PFSK-1 (cell line): ENCODE results near the gene PNLIPRP3.

Source experiments
- FOXP2 ChIP-seq: optimal IDR thresholded peaks from 2 replicates; pipeline ENCODE3; 2011; ENCODE audit warnings: borderline replicate concordance, control low read depth, inconsistent platforms; ENCODE audit not compliant: insufficient read depth; ENCODE audit errors: extremely low read length, extremely low read depth
- POLR2AphosphoS5 ChIP-seq: IDR thresholded peaks from 2 replicates; pipeline ENCODE4 v1.6.1; 2012; ENCODE audit warnings: low read depth, mild to moderate bottlenecking, control low read depth, low read length, moderate library complexity
- SIN3A ChIP-seq: IDR thresholded peaks from 2 replicates; pipeline ENCODE4 v1.6.1; 2012; ENCODE audit warnings: mild to moderate bottlenecking, low read length, moderate library complexity, borderline replicate concordance; ENCODE audit not compliant: insufficient read depth
- TAF1 ChIP-seq: IDR thresholded peaks from 2 replicates; pipeline ENCODE4 v1.6.1; 2012; ENCODE audit warnings: low read length, control low read depth, borderline replicate concordance; ENCODE audit not compliant: insufficient read depth
- TF ChIP-seq, protein P1 (sequence below), 2 experiments: IDR thresholded peaks; 2 replicates each; pipeline versions ENCODE4 v1.6.1 to v1.8.0; 2011 to 2012; ENCODE audit warnings: low read depth in 2 of 2, low read length in 2 of 2, control low read depth in 1 of 2, inconsistent platforms in 1 of 2, mild to moderate bottlenecking in 1 of 2, moderate library complexity in 1 of 2; ENCODE audit not compliant: insufficient read depth in 1 of 2

PNLIPRP3 gene

DNA sequence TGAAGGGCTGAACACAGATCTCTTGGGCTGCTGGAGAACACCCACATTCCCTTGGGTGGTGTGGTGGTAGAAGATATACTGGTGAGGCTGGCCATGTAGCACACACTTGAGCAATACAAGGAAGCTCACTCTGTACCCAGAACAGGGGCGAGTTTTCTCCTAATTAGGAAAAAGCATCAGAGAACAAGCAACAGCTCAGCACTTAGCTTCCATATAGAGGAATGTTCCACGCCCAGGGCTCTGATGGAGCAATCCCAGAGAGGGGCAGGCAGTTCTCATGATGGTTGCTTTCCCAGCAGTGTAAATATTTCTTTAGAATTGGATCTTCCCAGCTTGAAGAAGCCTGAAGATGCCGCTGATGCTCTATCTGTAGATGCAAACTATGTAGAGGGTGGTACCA lies 97.1 kb downstream of the PNLIPRP3 start:
- TF ChIP-seq TAF1 = no peak

DNA sequence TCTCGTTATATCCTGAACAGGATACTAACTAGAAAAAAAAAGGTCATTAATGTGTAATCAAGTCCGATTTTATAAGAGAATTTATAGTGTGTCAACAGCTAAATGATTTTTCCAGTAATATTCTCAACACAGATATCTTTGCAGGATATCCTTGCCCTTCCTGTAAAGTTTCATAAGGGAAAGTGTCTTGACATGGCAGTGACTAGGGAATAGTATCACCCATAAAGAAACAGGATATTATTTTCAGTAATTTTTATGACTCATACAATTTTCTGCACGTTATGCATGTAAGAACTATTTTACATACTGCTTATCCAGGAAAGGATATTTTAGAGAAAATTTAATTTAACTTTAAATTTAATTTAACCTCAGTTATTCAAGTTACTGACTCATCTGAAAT lies 98.6 kb downstream of the PNLIPRP3 start:
- TF ChIP-seq, protein P1, sequence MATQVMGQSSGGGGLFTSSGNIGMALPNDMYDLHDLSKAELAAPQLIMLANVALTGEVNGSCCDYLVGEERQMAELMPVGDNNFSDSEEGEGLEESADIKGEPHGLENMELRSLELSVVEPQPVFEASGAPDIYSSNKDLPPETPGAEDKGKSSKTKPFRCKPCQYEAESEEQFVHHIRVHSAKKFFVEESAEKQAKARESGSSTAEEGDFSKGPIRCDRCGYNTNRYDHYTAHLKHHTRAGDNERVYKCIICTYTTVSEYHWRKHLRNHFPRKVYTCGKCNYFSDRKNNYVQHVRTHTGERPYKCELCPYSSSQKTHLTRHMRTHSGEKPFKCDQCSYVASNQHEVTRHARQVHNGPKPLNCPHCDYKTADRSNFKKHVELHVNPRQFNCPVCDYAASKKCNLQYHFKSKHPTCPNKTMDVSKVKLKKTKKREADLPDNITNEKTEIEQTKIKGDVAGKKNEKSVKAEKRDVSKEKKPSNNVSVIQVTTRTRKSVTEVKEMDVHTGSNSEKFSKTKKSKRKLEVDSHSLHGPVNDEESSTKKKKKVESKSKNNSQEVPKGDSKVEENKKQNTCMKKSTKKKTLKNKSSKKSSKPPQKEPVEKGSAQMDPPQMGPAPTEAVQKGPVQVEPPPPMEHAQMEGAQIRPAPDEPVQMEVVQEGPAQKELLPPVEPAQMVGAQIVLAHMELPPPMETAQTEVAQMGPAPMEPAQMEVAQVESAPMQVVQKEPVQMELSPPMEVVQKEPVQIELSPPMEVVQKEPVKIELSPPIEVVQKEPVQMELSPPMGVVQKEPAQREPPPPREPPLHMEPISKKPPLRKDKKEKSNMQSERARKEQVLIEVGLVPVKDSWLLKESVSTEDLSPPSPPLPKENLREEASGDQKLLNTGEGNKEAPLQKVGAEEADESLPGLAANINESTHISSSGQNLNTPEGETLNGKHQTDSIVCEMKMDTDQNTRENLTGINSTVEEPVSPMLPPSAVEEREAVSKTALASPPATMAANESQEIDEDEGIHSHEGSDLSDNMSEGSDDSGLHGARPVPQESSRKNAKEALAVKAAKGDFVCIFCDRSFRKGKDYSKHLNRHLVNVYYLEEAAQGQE (IDR thresholded peaks at IDR 0.05; ENCODE audit: insufficient read depth in 1 of 2, low read depth in 2 of 2, low read length in 2 of 2) = no peak
- TF ChIP-seq FOXP2 (no peak), SIN3A (no peak), TAF1 (no peak), POLR2AphosphoS5 (no peak)
